K562 (cell line): ENCODE measurements around the gene CCZ1B.
"Not testable (repeated sequence)": the region's sequence is repeated elsewhere in the genome, so short reads cannot be mapped to it uniquely, and the experiment has no call there.

ENCODE experiments used
- POLR2A ChIP-seq: fragments of 450-650 bp; conservative IDR thresholded peaks from 2 replicates; pipeline ENCODE4 v1.6.1; 2016
- RCOR1 ChIP-seq, 2 experiments: IDR thresholded peaks; 2 replicates each; pipeline ENCODE4 v1.6.1; 2012; ENCODE audit warnings: low read depth in 2 of 2, low read length in 2 of 2, borderline replicate concordance in 1 of 2, improper control_type of control experiment in 1 of 2
- SMARCC2 ChIP-seq: fragments of 450-650 bp; IDR thresholded peaks from 2 replicates; pipeline ENCODE4 v1.6.1; 2017; ENCODE audit warnings: antibody characterized with exemption, moderate library complexity, mild to moderate bottlenecking, low read depth
- TAF7 ChIP-seq: fragments of 450-650 bp; IDR thresholded peaks from 2 replicates; pipeline ENCODE4 v1.6.1; 2016; ENCODE audit warnings: missing genetic modification characterization, missing compliant biosample characterization
- U2AF1 ChIP-seq: fragments of 200-400 bp; formaldehyde crosslinking; optimal IDR thresholded peaks from 2 replicates; pipeline ENCODE3; 2017; ENCODE audit warnings: mild to moderate bottlenecking, low read depth, low read length, moderate library complexity
- YY1 ChIP-seq, 3 experiments: IDR thresholded peaks; 2 replicates each; pipeline ENCODE4 v1.6.1; 2011; ENCODE audit warnings: low read length in 2 of 3, mild to moderate bottlenecking in 2 of 3, moderate library complexity in 2 of 3, borderline replicate concordance in 1 of 3, control low read depth in 1 of 3, low read depth in 1 of 3; ENCODE audit not compliant: insufficient read depth in 3 of 3, insufficient replicate concordance in 2 of 3, control insufficient read depth in 1 of 3, insufficient read length in 1 of 3; ENCODE audit errors: extremely low read depth in 1 of 3
- ZNF12 ChIP-seq: sonication (generic); formaldehyde crosslinking; IDR thresholded peaks from 2 replicates; pipeline ENCODE4 v1.4.0; 2020; ENCODE audit warnings: mild to moderate bottlenecking, missing genetic modification reagents
- ZNF24 ChIP-seq: fragments of 450-650 bp; IDR thresholded peaks from 2 replicates; pipeline ENCODE4 v1.6.1; 2016
- TF ChIP-seq, protein P1 (sequence below): fragments of 450-650 bp; IDR thresholded peaks from 2 replicates; pipeline ENCODE4 v1.6.1; 2016; ENCODE audit warnings: antibody characterized with exemption
- TF ChIP-seq, protein P2 (sequence below): sonication (generic); formaldehyde crosslinking; IDR thresholded peaks from 2 replicates; pipeline ENCODE4 v1.8.1; 2023; ENCODE audit warnings: mild to moderate bottlenecking, missing genetic modification reagents, moderate library complexity

DNA sequence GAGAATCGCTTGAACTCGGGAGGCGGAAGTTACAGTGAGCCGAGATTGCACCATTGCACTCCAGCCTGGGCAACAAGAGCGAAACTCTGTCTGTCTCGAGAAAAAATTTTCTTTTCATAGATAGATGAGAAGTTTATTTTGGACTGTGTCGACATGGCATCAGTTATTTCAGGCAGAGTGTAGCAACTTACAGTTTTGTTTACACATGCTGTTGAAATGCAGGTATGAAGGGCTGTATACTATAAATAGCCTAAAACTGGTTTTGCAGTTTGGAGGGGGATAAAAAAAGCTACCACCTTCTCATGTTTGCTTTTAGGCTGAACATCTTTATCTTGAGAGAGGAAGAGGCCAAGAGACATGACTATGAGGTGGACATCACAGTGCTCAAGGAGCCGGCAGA lies 28.0 kb downstream of the CCZ1B start:
- TF ChIP-seq, protein P1, sequence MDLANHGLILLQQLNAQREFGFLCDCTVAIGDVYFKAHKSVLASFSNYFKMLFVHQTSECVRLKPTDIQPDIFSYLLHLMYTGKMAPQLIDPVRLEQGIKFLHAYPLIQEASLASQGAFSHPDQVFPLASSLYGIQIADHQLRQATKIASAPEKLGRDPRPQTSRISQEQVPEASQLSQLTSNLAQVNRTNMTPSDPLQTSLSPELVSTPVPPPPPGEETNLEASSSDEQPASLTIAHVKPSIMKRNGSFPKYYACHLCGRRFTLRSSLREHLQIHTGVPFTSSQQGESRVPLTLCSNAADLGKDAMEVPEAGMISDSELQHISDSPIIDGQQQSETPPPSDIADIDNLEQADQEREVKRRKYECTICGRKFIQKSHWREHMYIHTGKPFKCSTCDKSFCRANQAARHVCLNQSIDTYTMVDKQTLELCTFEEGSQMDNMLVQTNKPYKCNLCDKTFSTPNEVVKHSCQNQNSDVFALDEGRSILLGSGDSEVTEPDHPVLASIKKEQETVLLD: not testable (repeated sequence)
- TF ChIP-seq ZNF12 (CRISPR knock-in tag); SMARCC2; POLR2A; YY1 (IDR thresholded peaks at IDR 0.05; ENCODE audit: borderline replicate concordance in 1 of 3, control insufficient read depth in 1 of 3, extremely low read depth in 1 of 3, insufficient read depth in 3 of 3, insufficient read length in 1 of 3, insufficient replicate concordance in 2 of 3, low read depth in 1 of 3, low read length in 2 of 3); TAF7; U2AF1; ZNF24; RCOR1 (IDR thresholded peaks at IDR 0.05; ENCODE audit: borderline replicate concordance in 1 of 2, low read depth in 2 of 2, low read length in 2 of 2): not testable (repeated sequence)
- TF ChIP-seq, protein P2, sequence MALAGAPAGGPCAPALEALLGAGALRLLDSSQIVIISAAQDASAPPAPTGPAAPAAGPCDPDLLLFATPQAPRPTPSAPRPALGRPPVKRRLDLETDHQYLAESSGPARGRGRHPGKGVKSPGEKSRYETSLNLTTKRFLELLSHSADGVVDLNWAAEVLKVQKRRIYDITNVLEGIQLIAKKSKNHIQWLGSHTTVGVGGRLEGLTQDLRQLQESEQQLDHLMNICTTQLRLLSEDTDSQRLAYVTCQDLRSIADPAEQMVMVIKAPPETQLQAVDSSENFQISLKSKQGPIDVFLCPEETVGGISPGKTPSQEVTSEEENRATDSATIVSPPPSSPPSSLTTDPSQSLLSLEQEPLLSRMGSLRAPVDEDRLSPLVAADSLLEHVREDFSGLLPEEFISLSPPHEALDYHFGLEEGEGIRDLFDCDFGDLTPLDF (CRISPR knock-in tag): not testable (repeated sequence)
